Activated CD8-positive, alpha-beta T cell treated with anti-CD3 and anti-CD28 coated beads for 36 hours (primary cell): ENCODE results near the gene MEAF6. TPM values are rescaled to one million over a fixed set of nuclear protein-coding genes. Genes with fewer than 3 reads are reported as not detected.

Source experiments
- ATAC-seq: fragments of 200-7000 bp; cut with Tn5 transposase; one replicate; pipeline ENCODE4 v1.10.0; 2021; ENCODE audit warnings: mild to moderate bottlenecking, moderate library complexity
- CTCF ChIA-PET: fragments of 350-600 bp; sonication (Branson Sonifier 250); formaldehyde crosslinking; loops from one replicate; lab custom pipeline; 2021; ENCODE audit warnings: antibody characterized with exemption; lab: Charles Lee
- POLR2A ChIA-PET: fragments of 350-600 bp; sonication (Branson Sonifier 250); formaldehyde crosslinking; loops from one replicate; lab custom pipeline; 2021; ENCODE audit warnings: antibody characterized with exemption; lab: Charles Lee
- DNase-seq: peaks from one replicate; pipeline ENCODE4 v3.0.0-alpha.2; 2020
- H3K27ac Mint-ChIP-seq: one replicate; pipeline ENCODE4 v1.8.0; 2021; ENCODE audit warnings: mild to moderate bottlenecking, mixed read lengths
- H3K27me3 Mint-ChIP-seq: one replicate; pipeline ENCODE4 v1.8.0; 2021; ENCODE audit warnings: mixed read lengths
- H3K36me3 Mint-ChIP-seq: one replicate; pipeline ENCODE4 v1.8.0; 2021; ENCODE audit warnings: low read depth, mixed read lengths
- H3K4me1 Mint-ChIP-seq: one replicate; pipeline ENCODE4 v1.8.0; 2021; ENCODE audit warnings: low read depth, mixed read lengths
- H3K4me3 Mint-ChIP-seq: one replicate; pipeline ENCODE4 v1.8.0; 2021; ENCODE audit warnings: mild to moderate bottlenecking, moderate library complexity, mixed read lengths
- H3K9me3 Mint-ChIP-seq: one replicate; pipeline ENCODE4 v1.8.0; 2021; ENCODE audit warnings: mixed read lengths
- CTCF ChIP-seq: fragments of 200-600 bp; IDR thresholded peaks from one replicate; pipeline ENCODE4 v1.8.0; 2022; ENCODE audit warnings: antibody characterized with exemption, mild to moderate bottlenecking
- intact Hi-C: fragments of 100-400 bp; cut with micrococcal nuclease; formaldehyde crosslinking; loops from one replicate; pipeline ENCODE4 v1.10.0; 2022
- total RNA-seq, 2 experiments: library from RNA; stranded (reverse); gene quantifications; one replicate each; pipeline ENCODE4 v1.2.3, GENCODE V29; 2021

MEAF6 gene
- total RNA-seq, 2 experiments from 2014 or later = 74.0 to 76.3 TPM

- ChIA-PET CTCF (interaction anchor here (0.6 to 8.9 kb wide), 9 partner anchors 8 to 530 kb away, joined by 3 to 89 read pairs (median 3); partner anchors contain the start of gene MEAF6), POLR2A (interaction anchor here (0.6 to 9.3 kb wide), 13 partner anchors 7 to 1016 kb away, joined by 3 to 52 read pairs (median 5); partner anchors contain the start of gene MEAF6)
- Mint-ChIP-seq H3K27me3 (no peaks in the 10 kb centered on the region), H3K4me1 (peaks cover 27% of the 10 kb centered on the region), H3K4me3 (peak overlapping the region; percentile 90), H3K36me3 (peaks cover 77% of the 10 kb centered on the region), H3K9me3 (no peaks in the 10 kb centered on the region), H3K27ac (peak overlapping the region; percentile 99)
- no peak for TF ChIP-seq CTCF
- DNase-seq (peak; percentile 97), ATAC-seq (peak; percentile 60)
- intact Hi-C loops = no loop called here
Observed at GRCh38 chr1:37479255-37480124, 35.1 kb downstream of the MEAF6 start.

- peak; percentile 72 for DNase-seq
- intact Hi-C loops = no loop called here
- POLR2A ChIA-PET = interaction anchor here (0.7 to 9.3 kb wide), 18 partner anchors 8 to 1015 kb away, joined by 3 to 52 read pairs (median 5); partner anchors contain the start of gene MEAF6
- Mint-ChIP-seq H3K27me3 (no peaks in the 10 kb centered on the region), H3K4me1 (peaks cover 27% of the 10 kb centered on the region), H3K4me3 (peak overlapping the region; percentile 90), H3K9me3 (no peaks in the 10 kb centered on the region), H3K27ac (peak overlapping the region; percentile 99), H3K36me3 (peaks cover 77% of the 10 kb centered on the region)
- TF ChIP-seq CTCF = no peak
- peak; percentile 5 for ATAC-seq
- CTCF ChIA-PET = interaction anchor here (0.6 to 8.9 kb wide), 11 partner anchors 9 to 530 kb away, joined by 3 to 89 read pairs (median 3); partner anchors contain the start of genes MEAF6 and SNIP1
Observed at GRCh38 chr1:37478890-37479254, 35.7 kb downstream of the MEAF6 start.

- H3K4me1 Mint-ChIP-seq = peaks cover 30% of the 10 kb centered on the region
- H3K27me3 Mint-ChIP-seq = no peaks in the 10 kb centered on the region
- CTCF ChIA-PET = interaction anchor here (0.9 to 8.9 kb wide), 8 partner anchors 9 to 203 kb away, joined by 3 to 89 read pairs (median 3); partner anchors contain the start of genes MEAF6 and SNIP1
- H3K9me3 Mint-ChIP-seq = no peaks in the 10 kb centered on the region
- ATAC-seq (peak; percentile 38), DNase-seq (peak; percentile 76)
- intact Hi-C loops = no loop called here
- POLR2A ChIA-PET = interaction anchor here (0.7 to 9.3 kb wide), 17 partner anchors 8 to 1015 kb away, joined by 3 to 52 read pairs (median 5); partner anchors contain the start of gene MEAF6
- peaks cover 77% of the 10 kb centered on the region for H3K36me3 Mint-ChIP-seq
- peak overlapping the region; percentile 90 for H3K4me3 Mint-ChIP-seq
- TF ChIP-seq CTCF = no peak
- peak overlapping the region; percentile 99 for H3K27ac Mint-ChIP-seq
Observed at GRCh38 chr1:37478451-37478881, 36.1 kb downstream of the MEAF6 start.

GRCh38 chr1:37477946-37478345, 36.6 kb downstream of the MEAF6 start:
- H3K4me3 Mint-ChIP-seq = peak overlapping the region; percentile 90
- ATAC-seq = no peak
- intact Hi-C loops = no loop called here
- CTCF ChIA-PET = interaction anchor here (0.9 to 8.9 kb wide), 8 partner anchors 10 to 204 kb away, joined by 3 to 89 read pairs (median 3); partner anchors contain the start of genes MEAF6 and SNIP1
- POLR2A ChIA-PET = interaction anchor here (0.9 to 9.3 kb wide), 13 partner anchors 9 to 1015 kb away, joined by 3 to 52 read pairs (median 5); partner anchors contain the start of gene MEAF6
- peak; percentile 39 for DNase-seq
- H3K36me3 Mint-ChIP-seq = peaks cover 77% of the 10 kb centered on the region
- peaks cover 33% of the 10 kb centered on the region for H3K4me1 Mint-ChIP-seq
- H3K27ac Mint-ChIP-seq = peak overlapping the region; percentile 99
- H3K27me3 Mint-ChIP-seq = no peaks in the 10 kb centered on the region
- no peak for TF ChIP-seq CTCF
- H3K9me3 Mint-ChIP-seq = no peaks in the 10 kb centered on the region
